Measurements from ENCODE around the gene TNS3.

Gene TNS3

DNA sequence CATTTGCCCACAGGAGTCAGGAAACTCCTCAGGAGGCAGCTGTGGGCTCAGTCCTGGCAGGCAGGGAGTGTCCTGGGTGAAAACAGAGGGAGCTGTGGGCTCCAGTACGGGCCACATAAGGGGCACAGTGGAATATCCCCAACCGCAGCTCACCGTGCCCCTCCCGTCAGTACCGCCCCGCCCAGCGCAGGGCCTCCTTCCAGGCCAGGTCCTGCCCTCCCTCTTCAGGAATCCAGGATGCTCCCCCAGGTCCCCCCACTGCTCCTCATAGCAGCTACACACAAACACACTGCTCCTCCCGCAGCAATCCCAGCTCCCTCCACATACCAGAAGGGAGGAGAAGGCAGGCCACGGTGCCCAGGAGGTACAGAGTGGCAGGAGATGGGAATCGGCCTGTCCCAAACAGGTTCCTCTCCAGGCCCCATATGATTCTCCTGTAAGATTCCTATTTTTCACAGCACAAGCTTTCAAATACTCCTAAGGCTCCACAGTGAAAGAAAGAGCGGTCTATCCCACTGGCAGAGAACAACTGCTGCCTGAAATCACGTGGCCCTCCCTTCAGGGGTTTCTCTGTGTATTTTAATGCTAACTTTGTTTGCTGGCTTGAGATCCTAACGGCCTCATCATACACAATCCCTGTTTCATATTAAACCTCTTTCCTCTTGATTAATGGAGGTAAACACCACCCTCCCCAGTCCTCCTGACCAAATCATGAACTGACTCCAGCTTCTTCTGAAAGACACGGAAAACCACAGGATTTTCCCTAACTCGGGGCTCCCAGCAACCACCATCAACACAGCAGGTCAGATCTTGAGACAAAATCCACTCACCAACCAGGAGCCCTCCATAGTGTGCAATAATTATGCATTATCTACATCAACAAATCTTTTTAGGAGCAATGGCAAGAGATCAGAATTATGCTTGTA, 178.7 kb downstream of the TNS3 start:
- CTCF ChIA-PET: no interaction called here
- TF ChIP-seq, protein P1, sequence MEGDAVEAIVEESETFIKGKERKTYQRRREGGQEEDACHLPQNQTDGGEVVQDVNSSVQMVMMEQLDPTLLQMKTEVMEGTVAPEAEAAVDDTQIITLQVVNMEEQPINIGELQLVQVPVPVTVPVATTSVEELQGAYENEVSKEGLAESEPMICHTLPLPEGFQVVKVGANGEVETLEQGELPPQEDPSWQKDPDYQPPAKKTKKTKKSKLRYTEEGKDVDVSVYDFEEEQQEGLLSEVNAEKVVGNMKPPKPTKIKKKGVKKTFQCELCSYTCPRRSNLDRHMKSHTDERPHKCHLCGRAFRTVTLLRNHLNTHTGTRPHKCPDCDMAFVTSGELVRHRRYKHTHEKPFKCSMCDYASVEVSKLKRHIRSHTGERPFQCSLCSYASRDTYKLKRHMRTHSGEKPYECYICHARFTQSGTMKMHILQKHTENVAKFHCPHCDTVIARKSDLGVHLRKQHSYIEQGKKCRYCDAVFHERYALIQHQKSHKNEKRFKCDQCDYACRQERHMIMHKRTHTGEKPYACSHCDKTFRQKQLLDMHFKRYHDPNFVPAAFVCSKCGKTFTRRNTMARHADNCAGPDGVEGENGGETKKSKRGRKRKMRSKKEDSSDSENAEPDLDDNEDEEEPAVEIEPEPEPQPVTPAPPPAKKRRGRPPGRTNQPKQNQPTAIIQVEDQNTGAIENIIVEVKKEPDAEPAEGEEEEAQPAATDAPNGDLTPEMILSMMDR (IDR thresholded peaks at IDR 0.05; ENCODE audit: control extremely low read depth, extremely low read depth, low read depth, missing control alignments): no peak
- POLR2A ChIA-PET: no interaction called here
- DNase-seq (ENCODE audit: extremely low spot score): no peak

DNA sequence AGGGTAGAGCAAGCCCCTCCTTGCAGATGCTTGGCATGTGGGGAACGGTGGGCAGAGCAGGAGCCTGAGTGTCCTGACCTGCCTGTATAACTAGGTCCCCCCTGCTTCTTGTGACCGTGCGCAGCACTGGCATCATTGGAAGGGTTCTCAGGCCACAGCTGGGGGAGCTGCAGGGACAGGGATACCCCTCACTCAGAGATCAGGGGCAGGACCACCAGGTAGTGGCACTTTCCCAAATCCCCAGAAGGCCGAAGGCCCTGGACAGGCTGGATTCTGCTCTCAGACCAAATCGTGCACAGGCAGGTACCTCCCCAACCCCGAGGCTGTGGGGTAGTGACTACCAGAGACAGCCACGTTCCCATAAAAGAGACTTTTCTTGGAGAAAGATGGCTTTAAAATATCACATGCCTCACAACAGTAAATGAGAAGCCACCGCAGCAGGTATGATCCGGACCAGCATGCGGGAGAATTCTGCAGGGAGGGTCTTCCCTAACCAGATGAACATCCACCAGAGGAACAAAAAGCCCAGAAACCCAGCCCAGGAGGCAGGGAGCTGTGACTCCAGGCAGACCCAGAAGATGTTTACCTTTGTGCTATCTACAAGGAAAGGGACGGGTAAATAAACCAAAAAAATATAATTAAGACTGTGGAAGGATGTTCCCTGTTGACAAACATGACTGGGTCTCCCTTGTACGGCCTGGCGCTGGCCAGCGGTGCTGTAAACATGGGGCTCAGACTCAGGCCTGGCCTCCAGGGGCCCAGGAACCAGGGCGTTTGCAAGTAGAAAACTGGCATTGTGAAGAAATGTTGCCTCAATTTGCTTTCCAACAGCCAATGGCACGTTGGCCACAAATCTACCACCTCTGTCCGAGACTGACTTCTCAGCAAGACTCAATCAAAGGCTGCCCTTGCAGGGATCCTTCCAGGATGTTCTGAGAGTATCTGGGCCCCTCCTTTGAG, 180.0 kb downstream of the TNS3 start:
- TF ChIP-seq, protein P1 (IDR thresholded peaks at IDR 0.05; ENCODE audit: control extremely low read depth, extremely low read depth, low read depth, missing control alignments): no peak
- POLR2A ChIA-PET: no interaction called here
- CTCF ChIA-PET: interaction anchor here (1.2 kb wide), 1 partner anchor 136 kb away, joined by 4 read pairs; no protein-coding TSS in a partner anchor
- DNase-seq (ENCODE audit: extremely low spot score): no peak

DNA sequence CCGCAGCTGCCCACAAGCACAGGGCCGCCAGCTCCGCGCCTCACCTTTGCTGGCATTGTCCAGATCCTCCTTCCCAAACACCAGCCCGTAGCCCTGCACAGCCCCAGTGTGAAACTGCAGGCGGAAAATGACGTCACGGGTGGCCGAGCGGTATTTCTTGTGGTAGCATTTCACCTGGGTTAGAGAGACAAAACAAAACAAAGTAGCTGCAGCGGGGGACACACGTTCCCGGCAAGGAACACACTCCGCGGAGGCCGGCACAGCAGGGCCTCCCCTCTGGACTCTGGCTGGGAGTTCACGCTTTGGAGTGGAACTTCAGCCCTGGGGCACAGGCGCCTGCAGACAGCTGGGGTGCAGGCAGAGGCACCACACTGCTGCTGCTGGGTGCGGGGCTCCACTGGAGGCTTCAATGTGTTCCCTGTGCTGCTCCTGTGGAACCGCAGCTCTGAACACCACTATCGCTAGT, 181.1 kb downstream of the TNS3 start:
- CTCF ChIA-PET: interaction anchor here (0.9 to 1.2 kb wide), 2 partner anchors 44 to 135 kb away, joined by 4 read pairs; no protein-coding TSS in a partner anchor

DNA sequence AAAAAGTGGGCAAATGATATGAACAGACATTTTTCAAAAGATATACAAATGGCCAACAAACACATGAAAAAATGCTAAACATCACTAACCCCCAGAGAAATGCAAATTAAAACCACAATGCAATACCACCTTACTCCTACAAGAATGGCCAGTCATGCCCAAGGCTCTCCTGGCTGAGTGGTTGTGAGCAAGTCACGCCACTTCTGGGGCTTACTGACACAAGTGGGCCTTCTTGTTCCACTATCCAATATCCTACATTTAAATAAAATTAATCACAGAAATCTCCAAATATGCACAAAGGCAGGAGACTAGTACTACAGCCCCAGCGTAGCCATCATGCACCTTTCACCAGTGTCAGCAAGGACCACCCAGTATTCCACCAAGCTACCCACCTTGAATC, 181.9 kb downstream of the TNS3 start:
- DNase-seq (ENCODE audit: extremely low spot score): no peak
- TF ChIP-seq, protein P1 (IDR thresholded peaks at IDR 0.05; ENCODE audit: control extremely low read depth, extremely low read depth, low read depth, missing control alignments): no peak
- CTCF ChIA-PET: no interaction called here
- POLR2A ChIA-PET: no interaction called here

More for the DNA sequence above, 181.1 kb downstream of the TNS3 start:
- TF ChIP-seq, protein P1 (IDR thresholded peaks at IDR 0.05; ENCODE audit: control extremely low read depth, extremely low read depth, low read depth, missing control alignments): no peak
- POLR2A ChIA-PET: no interaction called here
- DNase-seq (ENCODE audit: extremely low spot score): no peak

DNA sequence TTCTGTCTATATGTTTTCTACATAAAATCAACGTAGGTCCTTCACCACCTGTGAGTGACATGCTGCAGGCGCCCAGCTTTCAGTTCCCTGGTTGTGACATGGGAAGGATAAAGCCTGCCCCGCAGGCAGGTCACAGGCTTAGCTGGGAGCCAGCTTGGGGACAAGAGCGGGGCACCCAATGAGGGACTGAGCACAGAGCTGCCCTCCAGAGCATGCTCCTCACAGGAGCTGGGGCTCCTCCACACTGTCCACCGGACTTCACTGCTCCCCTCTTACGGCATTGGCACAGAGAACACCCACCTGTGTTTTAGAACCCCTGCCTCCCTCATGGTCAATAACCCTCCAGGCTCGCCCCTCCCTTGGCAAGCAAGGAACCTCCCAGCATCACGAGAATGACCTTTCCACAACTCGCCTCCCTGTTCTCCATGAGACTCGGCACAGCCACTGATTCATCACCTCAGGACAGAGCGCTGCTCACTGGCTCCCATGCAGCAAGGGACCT, 187.1 kb downstream of the TNS3 start:
- CTCF ChIA-PET: interaction anchor here (1.4 to 2.2 kb wide), 3 partner anchors 9 to 129 kb away, joined by 3 to 9 read pairs (median 4); no protein-coding TSS in a partner anchor
- TF ChIP-seq, protein P1 (IDR thresholded peaks at IDR 0.05; ENCODE audit: control extremely low read depth, extremely low read depth, low read depth, missing control alignments): no peak
- POLR2A ChIA-PET: no interaction called here
- no peak for DNase-seq (ENCODE audit: extremely low spot score)

DNA sequence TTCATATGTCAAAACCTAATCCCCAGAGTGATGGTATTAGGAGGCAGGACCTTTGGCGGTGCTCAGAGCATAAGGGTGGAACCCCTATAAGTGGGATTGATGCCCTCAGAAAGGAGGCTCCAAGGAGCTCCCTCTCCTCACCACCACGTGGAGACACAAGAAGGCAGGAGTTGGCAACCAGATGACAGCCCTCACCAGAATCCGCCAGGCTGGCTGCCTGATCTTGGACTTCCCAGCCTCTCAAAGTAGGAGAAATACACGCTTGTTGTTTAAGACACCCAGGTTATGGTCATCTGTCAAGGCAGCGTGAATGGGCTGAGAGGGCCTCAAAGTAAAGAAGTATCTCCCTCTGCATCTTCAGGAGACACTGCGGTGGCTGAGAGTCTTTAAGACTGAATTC, 187.7 kb downstream of the TNS3 start:
- TF ChIP-seq, protein P1 (IDR thresholded peaks at IDR 0.05; ENCODE audit: control extremely low read depth, extremely low read depth, low read depth, missing control alignments): no peak
- no peak for DNase-seq (ENCODE audit: extremely low spot score)
- CTCF ChIA-PET: no interaction called here
- POLR2A ChIA-PET: no interaction called here

Measured in GM10248 (cell line).